IPS-18a (cell line): Measurements from ENCODE around the gene MYBPH.

ENCODE experiments used
- H3K27ac ChIP-seq: one replicate; pipeline ENCODE4 v1.5.1; 2013; ENCODE audit warnings: low read length
- H3K27me3 ChIP-seq: one replicate; pipeline ENCODE4 v1.6.1; 2013; ENCODE audit warnings: mild to moderate bottlenecking, low read length; ENCODE audit not compliant: control insufficient read depth, insufficient read depth
- H3K36me3 ChIP-seq: one replicate; pipeline ENCODE4 v1.6.1; 2013; ENCODE audit warnings: low read depth, low read length; ENCODE audit not compliant: control insufficient read depth
- H3K4me1 ChIP-seq: one replicate; pipeline ENCODE4 v1.6.1; 2013; ENCODE audit warnings: low read depth, low read length; ENCODE audit not compliant: control insufficient read depth
- H3K4me3 ChIP-seq: one replicate; pipeline ENCODE4 v1.5.1; 2013; ENCODE audit warnings: low read length
- H3K9ac ChIP-seq: one replicate; pipeline ENCODE4 v1.6.1; 2013; ENCODE audit warnings: mild to moderate bottlenecking, low read length, moderate library complexity
- H3K9me3 ChIP-seq: one replicate; pipeline ENCODE4 v1.6.1; 2013; ENCODE audit warnings: low read depth, low read length; ENCODE audit not compliant: control insufficient read depth

Gene MYBPH

GRCh38 chr1:203185061-203185461 is 9.4 kb upstream of the MYBPH start:
- H3K36me3 ChIP-seq: no peaks in the 10 kb centered on the region
- H3K4me3 ChIP-seq: no peak overlapping the region
- H3K9ac ChIP-seq: no peak overlapping the region
- H3K27me3 ChIP-seq: no peaks in the 10 kb centered on the region
- no peak overlapping the region for H3K27ac ChIP-seq
- H3K9me3 ChIP-seq: no peaks in the 10 kb centered on the region
- H3K4me1 ChIP-seq: peaks cover 22% of the 10 kb centered on the region

GRCh38 chr1:203184467-203184866 is 8.8 kb upstream of the MYBPH start:
- Histone ChIP-seq H3K4me1 (peaks cover 22% of the 10 kb centered on the region), H3K4me3 (no peak overlapping the region), H3K27ac (no peak overlapping the region), H3K27me3 (no peaks in the 10 kb centered on the region), H3K9me3 (no peaks in the 10 kb centered on the region), H3K36me3 (no peaks in the 10 kb centered on the region), H3K9ac (no peak overlapping the region)

GRCh38 chr1:203183828-203184227 is 8.2 kb upstream of the MYBPH start:
- Histone ChIP-seq H3K4me1 (peaks cover 22% of the 10 kb centered on the region), H3K36me3 (no peaks in the 10 kb centered on the region), H3K27me3 (no peaks in the 10 kb centered on the region), H3K9me3 (no peaks in the 10 kb centered on the region), H3K27ac (no peak overlapping the region), H3K9ac (no peak overlapping the region), H3K4me3 (no peak overlapping the region)

GRCh38 chr1:203182387-203182953 is 6.8 kb upstream of the MYBPH start:
- Histone ChIP-seq H3K4me3 (no peak overlapping the region), H3K9ac (no peak overlapping the region)

GRCh38 chr1:203181586-203182386 is 6.2 kb upstream of the MYBPH start:
- Histone ChIP-seq H3K9me3 (no peaks in the 10 kb centered on the region), H3K27ac (no peak overlapping the region), H3K4me1 (peaks cover 29% of the 10 kb centered on the region), H3K4me3 (no peak overlapping the region), H3K27me3 (no peaks in the 10 kb centered on the region), H3K9ac (no peak overlapping the region), H3K36me3 (no peaks in the 10 kb centered on the region)

More at GRCh38 chr1:203182387-203182953, 6.8 kb upstream of the MYBPH start:
- Histone ChIP-seq H3K27ac (no peak overlapping the region), H3K4me1 (peaks cover 30% of the 10 kb centered on the region), H3K9me3 (no peaks in the 10 kb centered on the region), H3K27me3 (no peaks in the 10 kb centered on the region), H3K36me3 (no peaks in the 10 kb centered on the region)

DNA sequence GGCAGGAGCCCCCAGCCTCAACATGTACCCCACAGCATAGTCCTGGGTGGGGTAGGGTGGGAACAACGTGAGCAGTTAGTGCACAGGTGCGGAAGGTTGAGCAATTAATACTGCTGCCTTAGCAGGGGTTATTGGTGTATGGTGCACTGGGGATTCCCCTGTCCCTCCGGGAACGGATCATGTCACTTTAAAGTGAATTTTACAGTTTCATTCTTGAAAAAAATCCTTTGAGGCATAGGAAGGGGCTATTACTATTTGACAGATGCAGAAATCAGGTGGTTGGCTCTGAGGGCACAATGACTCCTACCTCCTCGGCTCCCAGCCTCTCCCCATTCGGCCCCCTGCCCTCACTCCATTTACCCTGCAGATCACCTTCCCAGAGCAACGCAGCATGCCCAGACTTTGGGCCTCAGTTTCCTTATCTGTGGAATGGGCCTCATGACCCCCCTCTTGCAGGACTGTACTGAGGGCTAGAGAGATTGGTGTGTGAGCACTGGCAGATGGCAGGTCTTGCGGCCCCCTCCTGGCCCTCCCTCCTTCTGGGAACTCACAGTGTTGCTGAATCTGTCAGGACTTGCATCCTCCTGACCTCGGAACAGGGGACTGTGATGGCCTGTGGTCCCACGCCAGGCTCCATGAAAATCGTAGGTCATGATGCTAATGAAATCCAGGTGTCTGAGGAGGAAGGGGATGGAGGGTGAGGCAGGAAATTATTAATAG is 5.1 kb upstream of the MYBPH start:
- H3K4me1 ChIP-seq: peaks cover 21% of the 10 kb centered on the region
- no peak overlapping the region for H3K9ac ChIP-seq

DNA sequence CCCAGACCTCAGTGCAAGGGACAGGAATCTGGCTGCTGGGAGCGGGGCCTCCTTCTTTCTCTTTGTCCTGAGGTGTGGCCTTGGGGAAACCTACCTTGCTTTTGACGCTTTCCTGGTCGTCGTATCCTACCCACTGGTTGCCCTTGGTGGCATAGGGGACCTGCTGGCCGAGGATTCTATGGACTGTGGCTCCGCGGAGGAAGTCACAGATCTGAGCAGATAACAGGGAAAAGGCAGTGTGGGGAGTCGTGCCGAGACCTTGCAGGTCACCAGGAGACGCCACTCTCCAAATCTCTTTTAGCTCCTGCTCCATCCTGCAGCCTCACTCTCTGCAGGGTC is 4.0 kb upstream of the MYBPH start:
- Histone ChIP-seq H3K4me3 (no peak overlapping the region), H3K27ac (no peak overlapping the region), H3K9me3 (no peaks in the 10 kb centered on the region), H3K36me3 (no peaks in the 10 kb centered on the region), H3K4me1 (peaks cover 18% of the 10 kb centered on the region), H3K9ac (no peak overlapping the region), H3K27me3 (no peaks in the 10 kb centered on the region)

More for the DNA sequence above, 5.1 kb upstream of the MYBPH start:
- no peaks in the 10 kb centered on the region for H3K27me3 ChIP-seq
- H3K36me3 ChIP-seq: no peaks in the 10 kb centered on the region
- H3K9me3 ChIP-seq: no peaks in the 10 kb centered on the region
- H3K4me3 ChIP-seq: no peak overlapping the region
- H3K27ac ChIP-seq: no peak overlapping the region

- H3K27ac ChIP-seq: no peak overlapping the region
- no peaks in the 10 kb centered on the region for H3K9me3 ChIP-seq
- H3K4me3 ChIP-seq: no peak overlapping the region
- H3K36me3 ChIP-seq: no peaks in the 10 kb centered on the region
- H3K9ac ChIP-seq: no peak overlapping the region
- peaks cover 18% of the 10 kb centered on the region for H3K4me1 ChIP-seq
- no peaks in the 10 kb centered on the region for H3K27me3 ChIP-seq
Measured at GRCh38 chr1:203178821-203179666, 3.4 kb upstream of the MYBPH start.

GRCh38 chr1:203178083-203178482 is 2.5 kb upstream of the MYBPH start:
- no peaks in the 10 kb centered on the region for H3K36me3 ChIP-seq
- H3K4me1 ChIP-seq: peaks cover 18% of the 10 kb centered on the region
- H3K9ac ChIP-seq: no peak overlapping the region
- no peak overlapping the region for H3K27ac ChIP-seq
- no peaks in the 10 kb centered on the region for H3K9me3 ChIP-seq
- H3K4me3 ChIP-seq: no peak overlapping the region
- no peaks in the 10 kb centered on the region for H3K27me3 ChIP-seq

DNA sequence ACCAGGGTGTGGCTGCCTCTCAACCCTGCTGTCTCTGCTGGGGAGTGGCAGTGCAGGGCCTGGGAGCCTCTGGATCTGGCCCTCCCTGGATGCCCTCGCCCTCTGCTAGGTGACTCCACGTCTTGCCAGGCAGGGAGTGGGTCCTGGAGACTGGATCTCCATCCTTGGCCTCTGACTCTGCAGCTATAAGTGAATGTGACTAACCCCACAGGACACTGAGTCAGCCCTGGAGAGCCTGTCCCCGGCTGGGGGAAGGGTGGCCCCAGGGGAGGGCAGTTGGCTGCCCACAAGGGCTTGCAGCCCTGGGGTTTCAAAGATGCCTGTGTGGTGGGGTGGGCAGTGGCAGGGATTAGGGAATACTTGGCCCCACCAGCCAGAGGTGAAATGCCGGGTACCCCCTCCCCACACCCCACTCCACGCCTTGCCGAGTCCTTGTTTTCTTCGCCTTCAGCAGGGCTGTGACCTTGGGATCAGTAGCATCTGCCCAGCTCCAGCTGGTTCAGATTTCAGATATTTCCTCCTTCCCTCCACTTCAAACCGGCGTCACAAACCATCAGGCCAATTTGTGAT is 1.9 kb upstream of the MYBPH start:
- H3K4me1 ChIP-seq: peaks cover 18% of the 10 kb centered on the region

GRCh38 chr1:203177036-203177405 is 1.4 kb upstream of the MYBPH start:
- Histone ChIP-seq H3K27me3 (no peaks in the 10 kb centered on the region), H3K4me3 (no peak overlapping the region), H3K9ac (no peak overlapping the region), H3K4me1 (peaks cover 18% of the 10 kb centered on the region), H3K36me3 (no peaks in the 10 kb centered on the region), H3K9me3 (no peaks in the 10 kb centered on the region), H3K27ac (no peak overlapping the region)

More for the DNA sequence above, 1.9 kb upstream of the MYBPH start:
- H3K27me3 ChIP-seq: no peaks in the 10 kb centered on the region
- H3K27ac ChIP-seq: no peak overlapping the region
- H3K36me3 ChIP-seq: no peaks in the 10 kb centered on the region
- H3K9ac ChIP-seq: no peak overlapping the region
- H3K9me3 ChIP-seq: no peaks in the 10 kb centered on the region
- H3K4me3 ChIP-seq: no peak overlapping the region
